Activated B cell treated with CpG ODN at 0.5 μM for 24 hours (primary cell): Measurements from ENCODE around the gene CMIP. TPM values are rescaled to one million over a fixed set of nuclear protein-coding genes. Genes with fewer than 3 reads are reported as not detected.

ENCODE experiments used
- ATAC-seq: fragments of 200-7000 bp; cut with Tn5 transposase; one replicate; pipeline ENCODE4 v1.10.0; 2021; ENCODE audit warnings: low read depth, mild to moderate bottlenecking, moderate library complexity
- CTCF ChIA-PET: fragments of 350-600 bp; sonication (Branson Sonifier 250); formaldehyde crosslinking; loops from one replicate; lab custom pipeline; 2021; ENCODE audit warnings: antibody characterized with exemption; lab: Charles Lee
- POLR2A ChIA-PET: fragments of 350-600 bp; sonication (Branson Sonifier 250); formaldehyde crosslinking; loops from one replicate; lab custom pipeline; 2021; ENCODE audit warnings: antibody characterized with exemption; lab: Charles Lee
- DNase-seq: peaks from one replicate; pipeline ENCODE4 v3.0.0; 2022
- H3K27ac Mint-ChIP-seq: one replicate; pipeline ENCODE4 v1.8.0; 2020; ENCODE audit warnings: mixed read lengths
- H3K27me3 Mint-ChIP-seq: one replicate; pipeline ENCODE4 v1.8.0; 2021; ENCODE audit warnings: mixed read lengths
- H3K36me3 Mint-ChIP-seq: one replicate; pipeline ENCODE4 v1.8.0; 2021; ENCODE audit warnings: low read depth, mixed read lengths
- H3K4me1 Mint-ChIP-seq: one replicate; pipeline ENCODE4 v1.8.0; 2021; ENCODE audit warnings: mixed read lengths
- H3K4me3 Mint-ChIP-seq: one replicate; pipeline ENCODE4 v1.8.0; 2020; ENCODE audit warnings: mild to moderate bottlenecking, mixed read lengths
- H3K9me3 Mint-ChIP-seq: one replicate; pipeline ENCODE4 v1.8.0; 2020; ENCODE audit warnings: mixed read lengths
- intact Hi-C: fragments of 100-400 bp; cut with micrococcal nuclease; formaldehyde crosslinking; loops from one replicate; pipeline ENCODE4 v1.15.1; 2024
- total RNA-seq: library from RNA; stranded (reverse); gene quantifications from 2 replicates; pipeline ENCODE4 v1.2.3, GENCODE V29; 2022
- TF ChIP-seq, protein P1 (sequence below): fragments of 200-600 bp; IDR thresholded peaks from one replicate; pipeline ENCODE4 v1.8.0; 2022; ENCODE audit warnings: antibody characterized with exemption, mild to moderate bottlenecking

CMIP gene
- total RNA-seq, 1 donor from 2014 or later, result 76.3 TPM

- Mint-ChIP-seq H3K36me3 (peaks cover 20% of the 10 kb centered on the region), H3K4me1 (peaks cover 94% of the 10 kb centered on the region), H3K27me3 (no peaks in the 10 kb centered on the region), H3K9me3 (no peaks in the 10 kb centered on the region), H3K4me3 (peak overlapping the region; percentile 74), H3K27ac (peak overlapping the region; percentile 93)
- POLR2A ChIA-PET, result interaction anchor here (0.6 to 12.7 kb wide), 14 partner anchors 9 to 345 kb away, joined by 3 to 307 read pairs (median 4); partner anchors contain the start of gene CMIP
- intact Hi-C loops, result loop anchor here (2.0 to 5.0 kb wide), 3 partner anchors 15 to 75 kb away; no protein-coding TSS in a partner anchor
- CTCF ChIA-PET, result interaction anchor here (0.8 to 1.7 kb wide), 5 partner anchors 8 to 75 kb away, joined by 3 to 6 read pairs (median 3); no protein-coding TSS in a partner anchor
- ATAC-seq, result no peak
- TF ChIP-seq, protein P1, sequence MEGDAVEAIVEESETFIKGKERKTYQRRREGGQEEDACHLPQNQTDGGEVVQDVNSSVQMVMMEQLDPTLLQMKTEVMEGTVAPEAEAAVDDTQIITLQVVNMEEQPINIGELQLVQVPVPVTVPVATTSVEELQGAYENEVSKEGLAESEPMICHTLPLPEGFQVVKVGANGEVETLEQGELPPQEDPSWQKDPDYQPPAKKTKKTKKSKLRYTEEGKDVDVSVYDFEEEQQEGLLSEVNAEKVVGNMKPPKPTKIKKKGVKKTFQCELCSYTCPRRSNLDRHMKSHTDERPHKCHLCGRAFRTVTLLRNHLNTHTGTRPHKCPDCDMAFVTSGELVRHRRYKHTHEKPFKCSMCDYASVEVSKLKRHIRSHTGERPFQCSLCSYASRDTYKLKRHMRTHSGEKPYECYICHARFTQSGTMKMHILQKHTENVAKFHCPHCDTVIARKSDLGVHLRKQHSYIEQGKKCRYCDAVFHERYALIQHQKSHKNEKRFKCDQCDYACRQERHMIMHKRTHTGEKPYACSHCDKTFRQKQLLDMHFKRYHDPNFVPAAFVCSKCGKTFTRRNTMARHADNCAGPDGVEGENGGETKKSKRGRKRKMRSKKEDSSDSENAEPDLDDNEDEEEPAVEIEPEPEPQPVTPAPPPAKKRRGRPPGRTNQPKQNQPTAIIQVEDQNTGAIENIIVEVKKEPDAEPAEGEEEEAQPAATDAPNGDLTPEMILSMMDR, result no peak
- DNase-seq, result no peak
Measured at GRCh38 chr16:81477697-81478693, 33.4 kb downstream of the CMIP start.

DNA sequence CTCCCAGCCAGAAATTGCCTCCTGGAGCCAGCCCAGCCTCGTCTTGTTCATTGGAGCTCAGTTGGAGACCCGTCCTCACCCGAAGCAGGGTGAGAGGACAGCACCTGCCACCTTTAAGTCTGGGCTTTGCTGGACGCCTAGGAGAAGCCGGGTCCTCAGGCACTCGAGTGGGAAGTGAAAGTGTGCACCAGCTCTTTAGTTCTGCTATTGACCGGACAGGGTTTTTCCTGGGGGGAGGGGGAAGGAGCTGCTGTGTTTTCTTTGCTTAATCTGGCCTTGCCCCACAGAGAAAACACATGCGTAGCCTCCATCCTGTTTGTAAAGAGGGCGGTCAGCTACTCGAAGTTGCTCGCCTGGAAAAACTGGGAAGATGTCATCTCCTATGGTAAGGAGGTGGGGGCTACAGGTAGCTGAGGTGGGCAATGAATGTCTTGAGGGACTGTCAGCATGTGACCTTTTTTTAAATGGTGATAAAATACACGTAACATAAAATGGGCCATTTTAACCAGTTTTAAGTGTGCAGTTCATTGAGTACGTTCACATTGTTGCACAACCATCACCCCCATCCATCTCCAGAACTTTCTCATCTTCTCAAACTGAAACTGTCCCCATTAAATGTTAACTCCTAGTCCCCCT lies 34.4 kb downstream of the CMIP start:
- Mint-ChIP-seq H3K4me1 (peaks cover 96% of the 10 kb centered on the region), H3K9me3 (no peaks in the 10 kb centered on the region), H3K27ac (peak overlapping the region; percentile 93), H3K27me3 (no peaks in the 10 kb centered on the region), H3K4me3 (peak overlapping the region; percentile 74), H3K36me3 (peaks cover 14% of the 10 kb centered on the region)
- ChIA-PET CTCF (interaction anchor here (0.8 to 1.7 kb wide), 4 partner anchors 9 to 50 kb away, joined by 3 to 6 read pairs (median 4); no protein-coding TSS in a partner anchor), POLR2A (interaction anchor here (0.6 to 12.7 kb wide), 16 partner anchors 10 to 344 kb away, joined by 3 to 307 read pairs (median 4); partner anchors contain the start of gene CMIP)
- DNase-seq (peak; percentile 63), ATAC-seq (peak; percentile 67)
- intact Hi-C loops, result loop anchor here (1.0 to 5.0 kb wide), 4 partner anchors 9 to 76 kb away; no protein-coding TSS in a partner anchor
- TF ChIP-seq, protein P1, result no peak

DNA sequence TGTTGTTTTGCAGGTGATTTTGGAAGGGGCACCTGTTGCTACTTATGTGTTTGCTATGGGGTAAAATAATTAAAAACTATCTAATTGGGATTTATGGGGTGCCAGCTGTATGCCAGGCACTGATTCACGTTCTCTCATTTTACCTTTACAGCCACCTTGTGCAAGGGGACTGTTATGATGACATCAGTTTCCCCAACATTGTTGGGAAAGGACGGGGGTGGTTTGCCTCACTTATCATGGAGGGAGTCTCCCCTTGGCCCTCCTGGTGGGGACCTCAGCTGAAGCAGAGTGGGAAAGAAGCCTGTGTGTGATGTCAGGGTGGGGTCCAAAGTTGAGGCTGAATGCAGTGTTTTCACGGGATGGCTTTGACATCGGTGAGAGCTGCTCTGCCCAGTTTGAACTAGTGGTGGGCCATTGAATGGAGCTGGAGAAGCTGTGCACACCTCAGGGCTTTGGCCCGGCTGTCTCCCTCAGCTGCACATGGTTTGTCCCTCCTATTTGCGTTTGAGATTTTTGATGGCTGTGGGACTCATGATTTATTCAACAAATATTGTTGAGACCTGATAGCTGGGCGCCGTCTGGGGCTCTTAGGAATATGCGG lies 36.1 kb downstream of the CMIP start:
- H3K36me3 Mint-ChIP-seq, result peaks cover 16% of the 10 kb centered on the region

DNA sequence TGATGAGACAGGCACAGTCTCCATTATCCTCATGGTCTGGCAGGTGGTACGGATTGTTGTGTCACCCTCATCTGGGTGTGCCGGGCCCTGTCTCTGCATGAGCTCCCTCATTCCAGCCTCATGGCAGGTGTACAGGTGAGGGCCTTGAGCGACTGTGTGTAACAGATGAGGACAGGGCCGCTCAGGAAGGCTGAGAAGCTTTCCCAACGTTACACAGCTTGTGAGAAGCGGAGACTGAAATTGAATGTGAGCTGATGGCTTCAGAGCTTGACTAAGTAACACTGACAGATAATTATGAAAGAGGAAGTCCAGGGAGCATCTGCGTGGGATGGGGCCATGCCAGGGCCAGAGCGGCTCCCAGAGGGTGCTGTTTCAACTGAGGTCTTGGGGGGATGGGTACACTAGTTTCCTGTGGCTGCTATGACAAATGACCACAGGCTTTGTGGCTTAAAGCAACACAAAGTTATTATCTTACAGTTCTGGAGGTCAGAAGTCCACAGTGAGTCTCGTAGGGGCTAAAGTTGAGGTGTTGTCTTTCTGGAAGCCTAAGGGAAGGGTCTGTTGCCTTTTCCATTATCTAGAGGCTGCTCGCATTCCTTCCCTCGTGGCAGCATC lies 36.7 kb downstream of the CMIP start:
- DNase-seq, result peak; percentile 58
- TF ChIP-seq, protein P1, result no peak
- intact Hi-C loops, result loop anchor here (1.0 to 5.0 kb wide), 6 partner anchors 9 to 475 kb away; partner anchors contain the start of genes CENPN and CMC2
- H3K4me3 Mint-ChIP-seq, result peak overlapping the region; percentile 79
- H3K36me3 Mint-ChIP-seq, result peaks cover 16% of the 10 kb centered on the region
- POLR2A ChIA-PET, result interaction anchor here (0.7 to 12.7 kb wide), 20 partner anchors 12 to 335 kb away, joined by 3 to 307 read pairs (median 5); partner anchors contain the start of gene CMIP
- no peaks in the 10 kb centered on the region for H3K9me3 Mint-ChIP-seq
- H3K4me1 Mint-ChIP-seq, result peaks cover 90% of the 10 kb centered on the region
- H3K27ac Mint-ChIP-seq, result peak overlapping the region; percentile 93
- peak; percentile 84 for ATAC-seq
- no peaks in the 10 kb centered on the region for H3K27me3 Mint-ChIP-seq
- CTCF ChIA-PET, result interaction anchor here (0.7 to 2.5 kb wide), 8 partner anchors 11 to 141 kb away, joined by 3 to 14 read pairs (median 4); partner anchors contain the start of gene CMIP

More for the DNA sequence above, 36.1 kb downstream of the CMIP start:
- Mint-ChIP-seq H3K9me3 (no peaks in the 10 kb centered on the region), H3K4me1 (peaks cover 91% of the 10 kb centered on the region), H3K27me3 (no peaks in the 10 kb centered on the region), H3K27ac (peak overlapping the region; percentile 93), H3K4me3 (peak overlapping the region; percentile 79)
- TF ChIP-seq, protein P1, result no peak
- POLR2A ChIA-PET, result interaction anchor here (0.7 to 12.7 kb wide), 19 partner anchors 11 to 328 kb away, joined by 3 to 307 read pairs (median 5); partner anchors contain the start of gene CMIP
- DNase-seq (no peak), ATAC-seq (peak; percentile 4)
- intact Hi-C loops, result loop anchor here (1.0 to 5.0 kb wide), 6 partner anchors 10 to 474 kb away; partner anchors contain the start of genes CENPN and CMC2
- CTCF ChIA-PET, result interaction anchor here (0.7 to 2.5 kb wide), 8 partner anchors 11 to 141 kb away, joined by 3 to 14 read pairs (median 4); partner anchors contain the start of gene CMIP
